AG08396 (cell line): ENCODE data around the gene SAMD4A.

Experiments
- DNase-seq: peaks from one replicate; pipeline ENCODE4 v3.0.0; 2012; ENCODE audit warnings: low spot score, mixed read lengths

SAMD4A gene

DNA sequence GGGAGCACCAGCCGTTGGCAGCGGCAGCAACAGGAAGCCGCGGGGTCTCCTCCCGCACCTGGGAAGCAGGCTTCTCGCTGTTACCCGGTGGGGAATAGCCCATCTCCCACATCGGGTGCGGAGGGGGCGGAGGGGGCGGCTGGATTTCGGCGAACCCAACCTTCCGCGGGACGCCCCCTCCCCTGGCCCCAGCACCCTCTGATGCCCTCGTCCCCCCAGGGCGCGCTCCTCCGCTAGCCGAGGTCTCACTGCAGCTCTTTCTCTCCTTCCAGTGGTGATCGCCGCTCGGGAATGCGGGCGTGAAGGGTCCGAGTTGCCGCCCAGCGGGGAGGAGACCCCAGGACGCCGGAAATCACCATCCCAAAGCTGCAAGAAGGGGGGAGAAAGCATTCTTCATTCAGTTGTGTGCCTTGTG is 303 bp downstream of the SAMD4A start:
- DNase-seq = peak; percentile 36

DNA sequence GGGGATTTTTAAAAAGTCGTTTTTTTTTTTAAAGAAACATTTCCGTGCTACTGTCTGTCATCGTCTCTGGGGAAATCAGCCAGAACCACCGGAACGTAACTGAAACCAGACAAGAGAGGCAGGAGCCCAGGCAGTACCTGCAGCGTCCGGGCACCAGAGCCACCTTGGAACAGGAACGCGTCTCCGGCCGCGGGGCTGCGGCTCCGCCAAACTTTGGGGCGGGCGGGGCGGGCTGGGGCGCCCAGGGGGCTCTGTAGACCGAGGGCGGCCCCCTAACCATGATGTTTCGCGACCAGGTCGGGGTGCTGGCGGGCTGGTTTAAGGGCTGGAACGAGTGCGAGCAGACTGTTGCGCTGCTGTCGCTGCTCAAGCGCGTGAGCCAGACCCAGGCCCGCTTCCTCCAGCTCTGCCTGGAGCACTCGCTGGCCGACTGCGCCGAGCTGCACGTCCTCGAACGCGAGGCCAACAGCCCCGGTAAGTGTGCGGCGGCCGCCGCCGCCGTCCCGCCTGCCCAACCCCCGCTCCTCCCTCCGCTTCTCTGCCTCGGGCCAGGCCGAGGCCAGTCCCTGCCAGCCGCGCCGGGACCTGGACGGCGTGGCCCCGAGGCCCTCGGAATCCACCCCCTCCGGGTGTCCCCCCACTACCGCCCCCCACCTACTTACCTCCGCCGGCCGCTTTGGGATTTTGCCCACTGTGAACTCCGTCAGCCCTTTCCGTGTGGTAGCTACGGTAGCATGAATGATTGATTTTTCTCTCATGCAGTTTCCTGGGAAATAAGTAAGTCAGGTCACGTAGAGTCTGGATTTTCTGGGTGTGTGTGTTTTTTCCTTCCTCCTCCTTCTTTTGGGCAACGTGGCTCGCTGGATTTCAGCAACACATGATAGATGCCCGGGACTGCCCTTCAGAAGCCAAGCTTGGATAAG is 972 bp downstream of the SAMD4A start:
- peak; percentile 35 for DNase-seq

DNA sequence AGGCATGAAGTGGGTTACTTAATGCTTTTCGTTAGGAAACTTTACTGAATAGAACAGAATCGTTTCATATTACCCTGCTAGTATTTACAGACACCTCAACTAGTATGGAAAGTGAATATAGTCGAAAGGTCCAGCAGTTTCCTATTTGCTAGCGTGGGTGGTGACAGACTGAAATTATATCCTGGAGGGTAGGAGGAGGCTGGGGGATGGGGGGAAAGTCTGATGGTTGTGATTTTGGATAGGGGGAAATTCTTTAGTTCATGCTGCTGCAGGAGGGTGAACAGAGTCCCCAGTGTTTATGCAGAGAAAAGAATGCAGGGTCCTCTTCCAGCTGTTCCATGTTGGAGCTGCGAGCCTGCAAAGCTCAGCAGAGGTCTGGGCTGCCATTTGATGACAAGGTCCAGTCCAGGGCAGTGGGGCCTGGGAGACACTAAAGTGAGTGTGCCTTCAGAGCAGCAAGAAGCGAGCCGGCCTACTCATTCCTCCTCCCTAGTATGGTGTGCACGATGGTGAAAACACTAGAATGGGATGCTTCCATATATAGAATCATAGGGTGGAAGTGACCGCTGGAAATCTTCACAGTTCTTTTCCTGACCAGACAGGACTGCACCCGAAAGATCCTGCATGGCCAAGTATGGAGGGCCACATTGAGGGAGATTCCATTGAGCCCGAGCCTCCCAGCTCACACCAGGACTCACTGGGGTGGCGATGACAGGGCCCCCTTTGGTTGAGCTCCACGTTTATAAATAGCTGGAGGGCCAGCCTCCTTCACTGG is 2.1 kb downstream of the SAMD4A start:
- peak; percentile 42 for DNase-seq

DNA sequence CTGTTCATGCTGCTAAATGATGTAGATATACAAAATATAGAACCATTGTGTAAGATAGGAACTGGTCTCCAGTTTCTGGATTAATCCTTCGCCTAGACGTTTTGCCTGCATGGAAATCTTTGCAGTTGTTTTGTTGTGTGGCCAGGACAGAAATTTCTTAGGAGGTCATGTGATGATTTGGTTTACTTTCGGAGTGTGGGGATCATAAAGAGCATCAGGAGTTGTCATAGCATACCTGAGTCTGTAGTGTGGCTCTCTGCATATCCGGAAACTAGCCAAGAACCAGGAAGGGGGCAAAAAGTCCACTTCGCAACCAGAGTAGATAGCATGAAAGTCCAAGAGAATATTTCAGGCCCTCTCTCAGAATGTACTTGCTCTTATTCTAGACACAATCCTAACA is 3.1 kb downstream of the SAMD4A start:
- DNase-seq = no peak

DNA sequence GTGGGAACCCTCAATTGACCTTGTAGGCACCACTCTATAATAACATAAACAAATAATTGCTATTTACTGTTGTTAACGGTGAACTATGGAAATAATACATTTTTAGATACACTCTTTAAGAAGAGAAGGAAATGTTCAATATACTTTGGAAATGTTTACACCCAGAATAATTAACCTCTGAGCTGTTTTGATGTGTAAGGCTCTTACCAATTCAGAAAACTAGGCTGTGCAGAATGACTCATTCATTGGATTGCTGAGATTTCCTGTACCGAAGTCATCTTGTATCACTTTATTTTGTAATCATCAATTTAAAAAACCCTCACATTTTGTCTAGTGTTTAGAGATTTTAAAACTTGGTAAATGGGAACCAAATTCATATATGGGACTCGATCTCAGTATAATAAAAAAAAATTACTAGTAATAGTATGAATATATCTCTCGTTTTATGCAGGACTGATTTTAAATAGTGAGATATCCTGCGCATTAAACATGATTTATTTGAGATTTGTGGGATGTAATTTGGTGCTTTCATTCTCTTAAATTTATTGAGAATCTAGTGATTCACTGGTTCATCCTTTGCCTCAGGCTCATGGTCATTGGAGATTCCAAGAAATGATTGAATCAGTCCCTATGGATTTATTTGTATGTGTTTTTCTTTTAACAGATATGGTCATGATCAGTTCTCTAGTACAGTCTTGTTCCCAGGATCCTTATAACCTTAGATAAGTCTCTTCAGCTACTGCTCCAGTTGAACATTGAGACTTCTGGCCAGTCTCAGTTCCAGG is 3.9 kb downstream of the SAMD4A start:
- DNase-seq = peak; percentile 69

DNA sequence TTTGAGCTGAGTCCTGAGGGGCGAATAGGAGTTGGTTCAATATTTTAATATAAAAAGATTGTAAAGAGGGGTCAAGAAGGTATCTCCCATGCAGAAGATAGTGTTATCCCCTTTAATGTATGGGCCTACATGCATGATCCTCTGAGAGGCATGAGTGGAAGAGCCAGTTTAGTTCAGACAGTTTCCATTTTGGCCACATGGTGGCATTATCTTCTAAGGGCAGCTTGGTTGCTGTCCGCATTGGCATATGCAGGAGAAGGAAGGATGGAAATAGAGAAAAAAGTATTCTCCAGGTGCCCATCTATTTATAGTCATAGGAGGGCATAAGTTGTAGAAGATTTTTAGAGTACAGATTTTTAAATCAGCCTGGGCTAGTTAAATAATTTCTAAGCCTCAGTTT is 5.4 kb downstream of the SAMD4A start:
- DNase-seq = no peak

DNA sequence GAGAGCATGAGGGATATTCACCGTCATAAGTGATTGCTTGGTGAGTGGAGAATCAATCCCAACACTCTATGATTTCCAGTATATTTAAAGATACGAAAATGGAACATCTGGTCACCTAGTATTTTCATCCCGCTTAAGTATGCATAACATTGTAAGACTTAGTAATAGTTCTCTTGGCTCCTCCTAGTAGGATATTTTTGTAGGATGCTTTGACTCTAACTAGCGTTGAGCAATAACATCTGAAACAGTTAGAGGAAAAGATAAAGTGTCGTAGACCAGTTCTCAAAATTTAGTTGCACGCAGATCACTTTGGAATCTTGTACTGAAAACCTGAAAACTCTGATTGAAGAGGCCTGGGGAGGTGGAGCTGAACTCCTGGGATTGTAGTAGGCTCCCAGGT is 7.6 kb downstream of the SAMD4A start:
- no peak for DNase-seq

DNA sequence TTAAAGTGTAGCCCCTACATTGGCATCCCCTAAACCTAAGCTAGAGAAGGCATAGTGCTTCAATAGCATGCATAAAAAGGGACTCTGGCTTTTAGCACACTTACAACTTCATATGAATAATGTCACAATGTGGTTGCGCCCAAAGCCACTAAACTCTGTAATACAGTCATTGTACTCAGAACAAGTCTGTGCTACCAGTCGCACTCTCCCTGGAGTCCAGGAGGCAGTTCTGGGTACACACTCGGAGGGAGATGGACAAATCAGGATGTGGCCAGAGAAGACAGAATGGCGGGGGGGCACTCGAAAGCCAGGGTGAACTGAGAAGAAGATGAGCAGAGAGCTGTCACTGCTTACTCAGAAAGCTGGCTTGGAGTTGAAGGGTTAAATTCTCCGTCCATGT is 10.6 kb downstream of the SAMD4A start:
- no peak for DNase-seq

DNA sequence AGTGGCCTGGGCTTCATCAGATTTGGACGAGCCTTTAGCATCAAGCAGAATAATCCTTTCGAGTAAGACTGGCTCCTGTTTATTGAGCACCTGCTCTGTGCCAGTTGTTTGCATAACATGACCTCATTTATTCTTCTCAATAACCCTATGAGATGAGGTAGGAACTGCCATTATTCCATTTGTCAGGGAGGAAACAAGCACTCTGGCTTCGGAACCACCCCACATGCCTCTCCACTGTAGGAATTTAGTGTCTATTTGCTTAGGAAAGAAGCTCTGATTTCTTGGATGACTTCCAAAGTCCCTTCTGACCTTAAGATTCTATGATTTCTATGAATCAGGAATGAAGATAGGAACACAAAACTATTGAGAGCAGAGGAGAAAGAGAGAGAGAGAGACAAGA is 11.0 kb downstream of the SAMD4A start:
- no peak for DNase-seq

DNA sequence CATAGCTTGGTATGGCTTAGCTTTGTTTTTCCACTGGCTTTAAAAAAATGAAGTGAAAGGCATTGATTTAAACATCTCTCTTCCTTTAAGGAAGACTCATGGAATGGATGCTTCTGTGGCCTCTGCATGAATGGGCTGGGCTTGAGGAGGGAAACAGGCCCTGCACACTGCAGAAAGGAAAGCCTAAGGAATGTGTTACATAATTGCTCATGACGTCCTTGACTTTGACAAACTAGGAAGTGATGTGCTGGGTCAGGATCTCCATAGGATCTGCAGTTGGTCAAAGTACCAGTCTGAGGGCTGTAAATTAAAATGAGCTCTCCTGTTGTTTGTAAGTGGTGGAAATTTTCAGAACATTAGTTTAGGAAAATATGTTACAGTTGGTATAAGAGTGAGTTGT is 12.7 kb downstream of the SAMD4A start:
- peak; percentile 27 for DNase-seq

DNA sequence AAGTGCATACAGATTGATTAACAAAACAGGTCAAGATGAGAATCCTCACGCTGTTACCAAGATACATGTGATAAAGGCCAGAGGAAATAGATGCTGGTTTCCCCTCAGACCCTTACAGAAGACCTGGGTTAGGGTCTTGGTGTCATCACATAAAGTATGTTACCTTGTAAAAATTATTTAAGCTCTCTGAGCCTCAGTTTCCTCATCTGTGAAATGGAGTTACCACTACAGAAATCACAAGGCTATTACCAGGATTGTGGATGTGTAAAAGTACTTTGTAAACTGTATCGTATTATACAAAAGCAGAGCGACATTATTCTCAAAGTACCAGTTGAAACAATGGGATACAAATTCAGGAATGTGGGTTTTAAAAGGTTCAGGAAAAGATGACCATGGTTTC is 14.0 kb downstream of the SAMD4A start:
- no peak for DNase-seq

DNA sequence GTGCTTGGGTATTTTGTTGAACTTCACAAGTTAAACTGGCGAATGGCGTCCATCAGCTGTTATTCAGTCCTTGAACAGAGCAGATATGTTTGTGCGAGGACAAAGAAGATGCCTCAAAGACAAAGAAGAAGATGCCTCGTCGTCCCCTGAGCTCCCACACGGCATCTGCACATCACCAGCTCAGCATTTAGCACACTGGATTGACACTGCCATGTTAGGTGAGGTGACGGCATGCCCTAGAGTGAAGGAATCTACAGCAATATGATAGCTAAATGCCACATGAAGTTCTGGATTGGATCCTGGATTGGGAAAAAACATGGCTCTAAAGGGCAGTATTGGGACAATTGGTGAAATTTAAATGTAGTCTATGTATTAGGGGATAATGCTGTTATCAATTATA is 15.4 kb downstream of the SAMD4A start:
- DNase-seq = no peak

DNA sequence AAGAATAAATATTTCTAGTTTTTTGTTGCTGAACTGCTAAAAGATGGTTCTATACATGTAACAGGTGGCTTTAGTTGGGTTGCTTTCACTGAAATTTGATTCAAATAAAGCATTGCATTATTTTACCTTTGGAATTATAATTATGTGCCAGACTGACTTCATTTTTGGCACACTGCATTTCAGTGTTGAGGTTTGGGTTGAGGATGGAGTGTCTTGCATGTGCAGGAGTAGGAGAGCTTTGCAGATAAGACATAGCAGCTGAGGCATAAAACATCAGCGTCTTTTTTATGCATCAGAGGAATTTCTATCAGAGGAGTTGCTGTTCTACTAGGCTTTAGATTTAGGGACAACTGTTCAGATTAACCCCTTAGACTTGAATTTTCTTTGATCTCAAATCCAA is 17.2 kb downstream of the SAMD4A start:
- DNase-seq = no peak

DNA sequence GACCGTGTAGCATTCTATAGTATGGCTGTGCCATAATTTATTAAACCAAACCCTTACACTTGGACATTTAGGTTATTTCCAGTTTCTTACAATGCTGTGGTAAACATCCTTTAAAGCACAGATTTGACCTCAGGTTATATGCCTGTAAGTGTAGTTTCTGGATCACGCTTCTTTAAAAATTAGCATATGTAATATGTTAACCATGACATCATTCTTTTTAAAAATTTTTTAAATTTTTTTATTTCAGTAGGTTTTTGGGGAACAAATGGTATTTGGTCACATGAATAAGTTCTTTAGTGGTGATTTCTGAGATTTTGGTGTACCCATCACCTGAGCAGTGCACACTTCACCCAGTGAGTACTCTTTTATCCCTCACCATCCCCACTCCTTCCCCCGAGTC is 18.3 kb downstream of the SAMD4A start:
- DNase-seq = no peak

DNA sequence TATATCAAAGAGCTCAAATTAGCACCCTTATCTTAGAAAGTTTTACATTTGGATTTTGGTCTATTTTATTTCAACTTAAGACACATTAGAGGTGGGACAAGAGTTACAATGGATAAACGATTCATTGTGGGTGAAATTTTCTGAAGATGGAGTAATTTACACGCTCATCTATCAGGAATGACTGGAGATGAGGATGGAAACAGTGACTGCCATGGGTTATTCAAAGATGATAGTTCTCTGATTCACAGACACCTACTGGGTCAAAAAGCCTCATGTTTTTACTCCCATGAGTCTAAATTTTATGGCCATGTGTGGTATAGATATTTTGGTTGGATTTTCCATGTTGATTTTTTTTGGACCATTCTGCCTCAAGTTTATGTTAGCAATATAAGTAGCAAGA is 22.1 kb downstream of the SAMD4A start:
- peak; percentile 24 for DNase-seq

DNA sequence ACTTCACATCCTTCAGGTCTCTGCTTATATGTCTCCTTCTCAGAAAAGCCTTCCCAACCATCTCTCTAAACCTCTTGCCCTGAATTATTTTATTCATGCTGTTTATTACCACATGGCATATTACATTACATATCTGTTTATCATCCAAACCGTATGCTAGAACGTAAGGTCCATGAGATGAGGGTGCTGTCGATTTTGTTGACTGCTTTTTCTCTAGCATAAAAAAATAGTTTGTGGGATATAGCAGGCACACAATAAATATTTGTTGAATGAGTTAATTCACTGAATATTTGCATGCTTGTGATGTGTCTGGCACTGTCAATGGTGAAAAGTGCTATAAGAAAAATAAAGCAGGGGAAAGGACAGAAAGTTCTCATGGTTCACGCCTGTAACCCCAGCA is 22.9 kb downstream of the SAMD4A start:
- no peak for DNase-seq

DNA sequence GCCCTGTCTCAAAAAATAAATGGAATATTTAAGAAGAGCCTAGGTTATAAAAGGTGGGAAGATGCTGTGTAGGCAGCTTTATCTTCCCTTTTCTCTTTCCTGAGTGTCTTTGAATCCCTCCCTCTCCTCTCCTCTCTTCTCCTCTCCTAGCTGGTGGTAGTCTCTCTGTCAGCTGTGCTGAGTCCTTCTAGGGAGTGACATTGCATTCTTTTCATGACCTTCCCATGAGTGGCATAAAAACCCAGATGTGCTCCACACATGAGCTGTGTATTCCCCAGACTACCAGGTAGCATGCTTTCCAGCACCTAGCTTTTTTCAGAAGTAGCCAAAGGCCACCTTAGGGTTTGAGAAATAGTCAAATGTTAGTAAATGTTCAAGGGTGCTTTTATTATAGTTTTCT is 23.6 kb downstream of the SAMD4A start:
- no peak for DNase-seq

DNA sequence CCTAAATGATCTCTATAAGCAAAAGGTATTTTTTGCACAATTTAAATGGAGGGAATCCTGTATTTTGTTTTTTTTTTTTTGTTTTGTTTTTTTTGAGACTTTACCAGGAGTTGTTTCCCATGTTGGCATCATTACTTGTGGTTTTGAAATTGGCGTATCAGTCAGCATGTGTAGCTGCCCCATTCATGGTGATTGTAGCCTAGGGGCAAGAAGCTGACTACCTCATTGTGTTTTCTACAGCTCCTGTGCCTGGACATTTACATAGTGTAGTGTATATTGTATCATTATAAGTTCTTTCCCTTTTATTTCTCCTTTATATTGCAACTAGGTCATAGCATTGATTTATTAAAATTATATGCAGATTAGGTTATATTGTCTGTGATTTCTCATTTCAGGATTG is 24.5 kb downstream of the SAMD4A start:
- DNase-seq = no peak

DNA sequence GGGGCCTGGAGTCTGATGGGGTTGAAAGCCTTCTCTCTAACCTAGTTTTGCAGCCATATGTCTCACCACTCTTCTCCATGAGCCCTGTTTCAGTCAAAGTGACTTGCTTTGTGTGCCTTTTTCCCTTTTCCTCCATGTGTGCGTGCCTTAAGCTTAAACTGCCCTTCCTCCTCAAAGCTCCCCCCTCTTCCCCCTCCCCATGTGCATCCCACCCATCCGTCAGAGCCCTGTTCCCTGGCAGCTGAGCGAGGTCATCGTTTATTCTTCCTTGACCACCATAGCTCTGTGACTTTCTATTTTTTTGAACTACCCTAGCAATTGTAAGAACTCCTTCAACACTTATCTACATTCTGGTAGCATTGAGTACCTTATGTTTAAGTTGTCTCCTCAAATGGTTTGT is 24.9 kb downstream of the SAMD4A start:
- DNase-seq = no peak

DNA sequence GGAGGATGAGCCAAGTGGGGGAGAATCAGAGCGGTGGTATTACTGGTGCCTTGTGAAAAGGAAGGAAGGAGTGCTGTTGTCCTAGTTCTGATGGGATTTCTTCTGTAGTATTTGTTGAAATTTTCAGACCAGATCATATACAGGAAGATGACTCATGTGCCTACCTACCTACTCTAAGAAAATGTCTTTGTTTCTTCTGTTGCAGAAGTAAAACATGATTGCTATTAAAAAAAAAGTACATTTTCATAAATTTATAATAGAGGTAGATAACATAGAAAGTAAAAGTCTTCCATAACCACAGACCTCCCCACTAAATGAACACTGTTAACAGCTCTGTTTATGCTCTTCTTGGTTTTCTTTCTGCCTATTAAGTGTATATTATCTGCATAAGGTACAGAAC is 26.9 kb downstream of the SAMD4A start:
- no peak for DNase-seq

DNA sequence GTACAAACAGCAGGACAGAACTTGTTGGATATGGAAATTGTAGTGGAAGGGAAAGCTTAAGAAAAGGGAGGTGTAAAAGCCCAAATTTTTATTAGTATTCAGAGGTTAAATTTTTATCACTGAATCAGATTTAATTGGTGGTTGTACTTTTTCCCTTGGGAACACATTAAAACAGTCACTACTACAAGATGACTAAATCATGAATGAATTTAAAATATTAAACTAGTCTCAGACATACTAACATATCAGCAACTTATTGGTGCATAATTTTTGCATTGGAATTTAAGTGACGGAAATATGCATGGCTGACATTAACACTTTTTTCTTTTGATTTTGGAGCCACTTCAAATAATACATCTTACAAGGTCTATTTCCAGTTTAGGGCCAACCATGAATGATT is 27.6 kb downstream of the SAMD4A start:
- no peak for DNase-seq

DNA sequence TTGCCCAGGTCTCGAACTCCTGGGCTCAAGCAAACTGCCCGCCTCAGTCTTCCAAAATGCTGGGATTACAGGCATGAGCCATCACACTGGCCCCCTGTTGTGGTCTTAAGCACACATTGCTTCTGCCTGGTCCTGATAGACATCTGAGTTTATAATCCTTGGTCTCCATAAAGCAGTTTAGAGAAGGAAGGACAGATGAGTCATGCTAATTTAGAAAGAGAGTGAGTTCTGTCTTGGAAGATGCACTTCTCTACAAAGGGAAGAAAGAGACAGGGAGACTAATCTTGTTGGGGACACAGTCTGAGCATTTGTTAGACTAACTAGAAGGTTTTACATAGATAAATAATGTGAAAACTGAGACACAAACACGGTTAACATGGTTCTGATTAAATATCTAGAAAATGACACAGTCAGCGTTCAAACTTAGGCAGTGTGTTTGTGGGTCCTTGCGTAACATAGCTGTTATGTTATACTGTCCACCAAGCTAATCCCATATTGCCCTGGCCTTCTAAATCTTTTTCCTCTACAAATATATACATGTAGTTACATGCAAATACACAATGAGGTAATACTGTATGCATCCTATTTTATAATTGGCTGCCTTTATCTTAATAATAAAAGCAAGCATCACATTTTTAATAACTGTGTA is 31.0 kb downstream of the SAMD4A start:
- DNase-seq = no peak
